GM23338 (cell line): ENCODE measurements around the gene TGIF1. TPM values are rescaled to one million over a fixed set of nuclear protein-coding genes. Genes with fewer than 3 reads are reported as not detected.

Experiments
- ATAC-seq: fragments of 200-7000 bp; cut with Tn5 transposase; 3 replicates; pipeline ENCODE4 v1.9.1; 2020
- DNase-seq: peaks from one replicate; pipeline ENCODE4 v3.0.0-alpha.2; 2015; ENCODE audit warnings: low spot score
- H2AFZ ChIP-seq: fragments of 200-600 bp; sonication (generic); 2 replicates; pipeline ENCODE4 v1.8.0; 2016; ENCODE audit warnings: antibody characterized with exemption, mild to moderate bottlenecking, moderate library complexity
- H3F3A ChIP-seq: fragments of 200-600 bp; sonication (generic); replicated peaks from 2 replicates; pipeline ENCODE4 v1.8.0; 2017; ENCODE audit warnings: antibody characterized with exemption, mixed run types, low read depth
- H3K27ac ChIP-seq: fragments of 200-600 bp; sonication (generic); 2 replicates; pipeline ENCODE4 v1.6.1; 2016; ENCODE audit warnings: low read depth
- H3K27me3 ChIP-seq: fragments of 200-600 bp; sonication (generic); 2 replicates; pipeline ENCODE4 v1.8.0; 2016; ENCODE audit warnings: mild to moderate bottlenecking, mixed run types, moderate library complexity; ENCODE audit not compliant: insufficient read depth
- H3K36me3 ChIP-seq: fragments of 200-600 bp; sonication (generic); 2 replicates; pipeline ENCODE4 v1.8.0; 2016; ENCODE audit warnings: mild to moderate bottlenecking; ENCODE audit not compliant: insufficient read depth
- H3K4me1 ChIP-seq: fragments of 200-600 bp; sonication (generic); 2 replicates; pipeline ENCODE4 v1.8.0; 2016; ENCODE audit warnings: mild to moderate bottlenecking, moderate library complexity; ENCODE audit not compliant: insufficient read depth
- H3K4me2 ChIP-seq: fragments of 200-600 bp; sonication (generic); 2 replicates; pipeline ENCODE4 v1.7.1; 2017; ENCODE audit warnings: mixed run types
- H3K4me3 ChIP-seq: fragments of 200-600 bp; sonication (generic); 2 replicates; pipeline ENCODE4 v1.6.1; 2016; ENCODE audit warnings: mixed run types
- H3K79me2 ChIP-seq: fragments of 200-600 bp; sonication (generic); replicated peaks from 2 replicates; pipeline ENCODE4 v1.8.0; 2017; ENCODE audit warnings: mild to moderate bottlenecking; ENCODE audit not compliant: insufficient read depth
- H3K9me2 ChIP-seq: fragments of 200-600 bp; sonication (generic); 2 replicates; pipeline ENCODE4 v1.8.0; 2017; ENCODE audit not compliant: insufficient read depth
- H4K20me1 ChIP-seq: fragments of 200-600 bp; sonication (generic); replicated peaks from 2 replicates; pipeline ENCODE4 v1.8.0; 2017; ENCODE audit warnings: mild to moderate bottlenecking; ENCODE audit not compliant: insufficient read depth
- H3K27ac Mint-ChIP-seq: 2 replicates; pipeline ENCODE4 v1.8.0; 2020; ENCODE audit warnings: inconsistent platforms, mild to moderate bottlenecking, moderate library complexity, mixed read lengths
- H3K27me3 Mint-ChIP-seq: 3 replicates; pipeline ENCODE4 v1.8.0; 2022; ENCODE audit warnings: low read depth, mild to moderate bottlenecking, moderate library complexity, mixed read lengths, inconsistent platforms; ENCODE audit not compliant: insufficient read depth, poor library complexity
- H3K36me3 Mint-ChIP-seq: 3 replicates; pipeline ENCODE4 v1.8.0; 2021; ENCODE audit warnings: low read depth, mild to moderate bottlenecking, inconsistent platforms, moderate library complexity, mixed read lengths
- H3K4me1 Mint-ChIP-seq: 3 replicates; pipeline ENCODE4 v1.8.0; 2020; ENCODE audit warnings: mild to moderate bottlenecking, inconsistent platforms, mixed read lengths
- H3K4me3 Mint-ChIP-seq: 3 replicates; pipeline ENCODE4 v1.8.0; 2021; ENCODE audit warnings: moderate library complexity, mild to moderate bottlenecking, inconsistent platforms, mixed read lengths
- H3K9me3 Mint-ChIP-seq: 3 replicates; pipeline ENCODE4 v1.8.0; 2020; ENCODE audit warnings: moderate library complexity, mild to moderate bottlenecking, inconsistent platforms, mixed read lengths
- CREB1 ChIP-seq: fragments of 250-450 bp; sonication (Bioruptor Pico); IDR thresholded peaks from 2 replicates; pipeline ENCODE4 v1.5.0; 2020; ENCODE audit warnings: low read depth, mild to moderate bottlenecking, moderate library complexity
- POLR2AphosphoS5 ChIP-seq: IDR thresholded peaks from 2 replicates; pipeline ENCODE4 v1.6.1; 2016; ENCODE audit warnings: antibody characterized with exemption, low read depth
- STAT1 ChIP-seq: IDR thresholded peaks from one replicate; pipeline ENCODE4 v1.6.1; 2016; ENCODE audit warnings: antibody characterized with exemption; ENCODE audit not compliant: unreplicated experiment
- ZNF331 ChIP-seq: fragments of 250-450 bp; sonication (Bioruptor Pico); IDR thresholded peaks from 2 replicates; pipeline ENCODE4 v1.5.0; 2020; ENCODE audit warnings: low read depth, mild to moderate bottlenecking, moderate library complexity
- polyA plus RNA-seq: library from polyadenylated mRNA; unstranded; fragments of >200 nt; fragmentation: Nextera tagmentation; extraction: Ambion mirVana; gene quantifications from 2 replicates; pipeline ENCODE4 v1.2.1, GENCODE V29; 2016
- total RNA-seq: library from RNA; depleted of rRNA; stranded (reverse); fragments of >200 nt; shearing (Covaris generic); gene quantifications from 2 replicates; pipeline ENCODE4 v1.2.3, GENCODE V29; 2014
- TF ChIP-seq, protein P1 (sequence below): IDR thresholded peaks from one replicate; pipeline ENCODE4 v1.6.1; 2018; ENCODE audit warnings: antibody characterized with exemption; ENCODE audit not compliant: unreplicated experiment
- TF ChIP-seq, protein P2 (sequence below): IDR thresholded peaks from 2 replicates; pipeline ENCODE4 v1.6.1; 2016; ENCODE audit warnings: antibody characterized with exemption
- TF ChIP-seq, protein P3 (sequence below), 2 experiments: fragments of 200-600 bp in 1 of 2; sonication (generic) in 1 of 2; conservative IDR thresholded peaks; 2 replicates each; pipeline versions ENCODE4 v1.5.1 to v1.6.1; 2016 to 2017; ENCODE audit warnings: antibody characterized with exemption in 2 of 2, low read depth in 2 of 2, mild to moderate bottlenecking in 2 of 2, moderate library complexity in 1 of 2
- TF ChIP-seq, protein P4 (sequence below): fragments of 250-450 bp; sonication (Bioruptor Pico); IDR thresholded peaks from 2 replicates; pipeline ENCODE4 v1.5.0; 2020; ENCODE audit warnings: mild to moderate bottlenecking, moderate library complexity

Gene TGIF1
- total and polyA plus RNA-seq, 2 experiments from 2014 or later: 294 to 316 TPM

DNA sequence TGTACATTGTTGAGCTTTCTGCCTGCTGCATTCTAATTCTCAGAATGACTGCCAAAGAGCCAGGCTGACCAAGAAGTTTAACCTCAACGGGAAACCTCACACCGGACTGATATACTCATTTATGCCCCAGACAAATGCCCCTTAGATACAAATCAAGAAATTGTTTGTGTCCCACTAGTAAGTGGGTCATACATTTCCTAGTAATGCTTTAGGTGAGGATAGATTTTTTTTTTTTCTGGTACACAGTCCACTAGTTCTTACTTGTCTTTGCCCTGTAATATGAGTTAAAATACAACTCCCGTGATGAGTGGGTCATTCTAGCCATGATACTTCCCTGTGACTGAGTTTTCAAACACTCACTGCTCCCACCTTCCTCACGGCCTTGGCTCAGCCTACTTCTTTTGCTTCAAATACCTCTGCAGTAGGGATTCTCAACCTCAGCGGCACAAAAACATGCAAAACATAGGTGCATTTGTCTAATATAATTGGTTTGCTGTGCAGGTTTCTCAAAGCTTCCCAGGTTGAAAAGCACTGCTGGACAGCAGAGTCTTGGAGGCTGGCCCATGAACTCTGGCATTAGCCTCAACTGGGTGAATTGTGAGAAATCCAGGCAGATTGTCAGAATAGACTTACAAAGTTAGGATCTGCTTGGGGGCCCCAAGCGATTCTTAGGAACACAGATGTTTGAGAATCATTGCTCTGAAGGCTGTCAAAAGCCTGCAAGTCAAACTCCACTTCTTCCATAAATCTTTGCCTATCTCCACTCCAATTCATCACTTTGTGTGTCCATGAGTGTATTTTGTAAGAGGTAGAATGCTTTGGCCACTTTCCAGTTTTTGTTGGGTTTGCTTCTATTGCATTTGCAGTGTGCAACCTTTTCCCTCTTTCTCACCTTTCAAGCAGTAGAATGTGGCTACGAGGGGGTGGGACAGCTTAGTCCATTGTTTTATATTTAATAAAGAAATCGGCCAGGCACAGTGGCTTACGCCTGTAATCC lies 35.5 kb downstream of the TGIF1 start:
- Histone ChIP-seq H3F3A (peaks cover 8% of the 10 kb centered on the region; the same call in 1 of the 2 replicates), H3K4me3 (no peak overlapping the region), H2AFZ (no peak overlapping the region; the same call in none of the 2 replicates), H3K27ac (no peak overlapping the region), H3K4me1 (peaks cover 6% of the 10 kb centered on the region; the same call in 1 of the 2 replicates), H3K4me2 (no peak overlapping the region), H3K36me3 (no peaks in the 10 kb centered on the region), H4K20me1 (no peaks in the 10 kb centered on the region), H3K27me3 (no peaks in the 10 kb centered on the region), H3K9me2 (no peaks in the 10 kb centered on the region), H3K79me2 (no peaks in the 10 kb centered on the region)
- ATAC-seq (no peak), DNase-seq (no peak)
- Mint-ChIP-seq H3K27ac (no peak overlapping the region), H3K9me3 (no peaks in the 10 kb centered on the region), H3K4me1 (peaks cover 21% of the 10 kb centered on the region), H3K36me3 (no peaks in the 10 kb centered on the region), H3K4me3 (no peak overlapping the region), H3K27me3 (peaks cover 6% of the 10 kb centered on the region)
- TF ChIP-seq, protein P1, sequence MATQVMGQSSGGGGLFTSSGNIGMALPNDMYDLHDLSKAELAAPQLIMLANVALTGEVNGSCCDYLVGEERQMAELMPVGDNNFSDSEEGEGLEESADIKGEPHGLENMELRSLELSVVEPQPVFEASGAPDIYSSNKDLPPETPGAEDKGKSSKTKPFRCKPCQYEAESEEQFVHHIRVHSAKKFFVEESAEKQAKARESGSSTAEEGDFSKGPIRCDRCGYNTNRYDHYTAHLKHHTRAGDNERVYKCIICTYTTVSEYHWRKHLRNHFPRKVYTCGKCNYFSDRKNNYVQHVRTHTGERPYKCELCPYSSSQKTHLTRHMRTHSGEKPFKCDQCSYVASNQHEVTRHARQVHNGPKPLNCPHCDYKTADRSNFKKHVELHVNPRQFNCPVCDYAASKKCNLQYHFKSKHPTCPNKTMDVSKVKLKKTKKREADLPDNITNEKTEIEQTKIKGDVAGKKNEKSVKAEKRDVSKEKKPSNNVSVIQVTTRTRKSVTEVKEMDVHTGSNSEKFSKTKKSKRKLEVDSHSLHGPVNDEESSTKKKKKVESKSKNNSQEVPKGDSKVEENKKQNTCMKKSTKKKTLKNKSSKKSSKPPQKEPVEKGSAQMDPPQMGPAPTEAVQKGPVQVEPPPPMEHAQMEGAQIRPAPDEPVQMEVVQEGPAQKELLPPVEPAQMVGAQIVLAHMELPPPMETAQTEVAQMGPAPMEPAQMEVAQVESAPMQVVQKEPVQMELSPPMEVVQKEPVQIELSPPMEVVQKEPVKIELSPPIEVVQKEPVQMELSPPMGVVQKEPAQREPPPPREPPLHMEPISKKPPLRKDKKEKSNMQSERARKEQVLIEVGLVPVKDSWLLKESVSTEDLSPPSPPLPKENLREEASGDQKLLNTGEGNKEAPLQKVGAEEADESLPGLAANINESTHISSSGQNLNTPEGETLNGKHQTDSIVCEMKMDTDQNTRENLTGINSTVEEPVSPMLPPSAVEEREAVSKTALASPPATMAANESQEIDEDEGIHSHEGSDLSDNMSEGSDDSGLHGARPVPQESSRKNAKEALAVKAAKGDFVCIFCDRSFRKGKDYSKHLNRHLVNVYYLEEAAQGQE: no peak
- TF ChIP-seq, protein P2, sequence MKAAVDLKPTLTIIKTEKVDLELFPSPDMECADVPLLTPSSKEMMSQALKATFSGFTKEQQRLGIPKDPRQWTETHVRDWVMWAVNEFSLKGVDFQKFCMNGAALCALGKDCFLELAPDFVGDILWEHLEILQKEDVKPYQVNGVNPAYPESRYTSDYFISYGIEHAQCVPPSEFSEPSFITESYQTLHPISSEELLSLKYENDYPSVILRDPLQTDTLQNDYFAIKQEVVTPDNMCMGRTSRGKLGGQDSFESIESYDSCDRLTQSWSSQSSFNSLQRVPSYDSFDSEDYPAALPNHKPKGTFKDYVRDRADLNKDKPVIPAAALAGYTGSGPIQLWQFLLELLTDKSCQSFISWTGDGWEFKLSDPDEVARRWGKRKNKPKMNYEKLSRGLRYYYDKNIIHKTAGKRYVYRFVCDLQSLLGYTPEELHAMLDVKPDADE: no peak
- no peak for TF ChIP-seq POLR2AphosphoS5
- TF ChIP-seq CREB1 (CRISPR knock-in tag): no peak
- no peak for TF ChIP-seq STAT1
- TF ChIP-seq ZNF331: no peak
- TF ChIP-seq, protein P3, sequence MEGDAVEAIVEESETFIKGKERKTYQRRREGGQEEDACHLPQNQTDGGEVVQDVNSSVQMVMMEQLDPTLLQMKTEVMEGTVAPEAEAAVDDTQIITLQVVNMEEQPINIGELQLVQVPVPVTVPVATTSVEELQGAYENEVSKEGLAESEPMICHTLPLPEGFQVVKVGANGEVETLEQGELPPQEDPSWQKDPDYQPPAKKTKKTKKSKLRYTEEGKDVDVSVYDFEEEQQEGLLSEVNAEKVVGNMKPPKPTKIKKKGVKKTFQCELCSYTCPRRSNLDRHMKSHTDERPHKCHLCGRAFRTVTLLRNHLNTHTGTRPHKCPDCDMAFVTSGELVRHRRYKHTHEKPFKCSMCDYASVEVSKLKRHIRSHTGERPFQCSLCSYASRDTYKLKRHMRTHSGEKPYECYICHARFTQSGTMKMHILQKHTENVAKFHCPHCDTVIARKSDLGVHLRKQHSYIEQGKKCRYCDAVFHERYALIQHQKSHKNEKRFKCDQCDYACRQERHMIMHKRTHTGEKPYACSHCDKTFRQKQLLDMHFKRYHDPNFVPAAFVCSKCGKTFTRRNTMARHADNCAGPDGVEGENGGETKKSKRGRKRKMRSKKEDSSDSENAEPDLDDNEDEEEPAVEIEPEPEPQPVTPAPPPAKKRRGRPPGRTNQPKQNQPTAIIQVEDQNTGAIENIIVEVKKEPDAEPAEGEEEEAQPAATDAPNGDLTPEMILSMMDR (conservative IDR thresholded peaks at IDR 0.05; ENCODE audit: low read depth in 2 of 2): no peak
- TF ChIP-seq, protein P4, sequence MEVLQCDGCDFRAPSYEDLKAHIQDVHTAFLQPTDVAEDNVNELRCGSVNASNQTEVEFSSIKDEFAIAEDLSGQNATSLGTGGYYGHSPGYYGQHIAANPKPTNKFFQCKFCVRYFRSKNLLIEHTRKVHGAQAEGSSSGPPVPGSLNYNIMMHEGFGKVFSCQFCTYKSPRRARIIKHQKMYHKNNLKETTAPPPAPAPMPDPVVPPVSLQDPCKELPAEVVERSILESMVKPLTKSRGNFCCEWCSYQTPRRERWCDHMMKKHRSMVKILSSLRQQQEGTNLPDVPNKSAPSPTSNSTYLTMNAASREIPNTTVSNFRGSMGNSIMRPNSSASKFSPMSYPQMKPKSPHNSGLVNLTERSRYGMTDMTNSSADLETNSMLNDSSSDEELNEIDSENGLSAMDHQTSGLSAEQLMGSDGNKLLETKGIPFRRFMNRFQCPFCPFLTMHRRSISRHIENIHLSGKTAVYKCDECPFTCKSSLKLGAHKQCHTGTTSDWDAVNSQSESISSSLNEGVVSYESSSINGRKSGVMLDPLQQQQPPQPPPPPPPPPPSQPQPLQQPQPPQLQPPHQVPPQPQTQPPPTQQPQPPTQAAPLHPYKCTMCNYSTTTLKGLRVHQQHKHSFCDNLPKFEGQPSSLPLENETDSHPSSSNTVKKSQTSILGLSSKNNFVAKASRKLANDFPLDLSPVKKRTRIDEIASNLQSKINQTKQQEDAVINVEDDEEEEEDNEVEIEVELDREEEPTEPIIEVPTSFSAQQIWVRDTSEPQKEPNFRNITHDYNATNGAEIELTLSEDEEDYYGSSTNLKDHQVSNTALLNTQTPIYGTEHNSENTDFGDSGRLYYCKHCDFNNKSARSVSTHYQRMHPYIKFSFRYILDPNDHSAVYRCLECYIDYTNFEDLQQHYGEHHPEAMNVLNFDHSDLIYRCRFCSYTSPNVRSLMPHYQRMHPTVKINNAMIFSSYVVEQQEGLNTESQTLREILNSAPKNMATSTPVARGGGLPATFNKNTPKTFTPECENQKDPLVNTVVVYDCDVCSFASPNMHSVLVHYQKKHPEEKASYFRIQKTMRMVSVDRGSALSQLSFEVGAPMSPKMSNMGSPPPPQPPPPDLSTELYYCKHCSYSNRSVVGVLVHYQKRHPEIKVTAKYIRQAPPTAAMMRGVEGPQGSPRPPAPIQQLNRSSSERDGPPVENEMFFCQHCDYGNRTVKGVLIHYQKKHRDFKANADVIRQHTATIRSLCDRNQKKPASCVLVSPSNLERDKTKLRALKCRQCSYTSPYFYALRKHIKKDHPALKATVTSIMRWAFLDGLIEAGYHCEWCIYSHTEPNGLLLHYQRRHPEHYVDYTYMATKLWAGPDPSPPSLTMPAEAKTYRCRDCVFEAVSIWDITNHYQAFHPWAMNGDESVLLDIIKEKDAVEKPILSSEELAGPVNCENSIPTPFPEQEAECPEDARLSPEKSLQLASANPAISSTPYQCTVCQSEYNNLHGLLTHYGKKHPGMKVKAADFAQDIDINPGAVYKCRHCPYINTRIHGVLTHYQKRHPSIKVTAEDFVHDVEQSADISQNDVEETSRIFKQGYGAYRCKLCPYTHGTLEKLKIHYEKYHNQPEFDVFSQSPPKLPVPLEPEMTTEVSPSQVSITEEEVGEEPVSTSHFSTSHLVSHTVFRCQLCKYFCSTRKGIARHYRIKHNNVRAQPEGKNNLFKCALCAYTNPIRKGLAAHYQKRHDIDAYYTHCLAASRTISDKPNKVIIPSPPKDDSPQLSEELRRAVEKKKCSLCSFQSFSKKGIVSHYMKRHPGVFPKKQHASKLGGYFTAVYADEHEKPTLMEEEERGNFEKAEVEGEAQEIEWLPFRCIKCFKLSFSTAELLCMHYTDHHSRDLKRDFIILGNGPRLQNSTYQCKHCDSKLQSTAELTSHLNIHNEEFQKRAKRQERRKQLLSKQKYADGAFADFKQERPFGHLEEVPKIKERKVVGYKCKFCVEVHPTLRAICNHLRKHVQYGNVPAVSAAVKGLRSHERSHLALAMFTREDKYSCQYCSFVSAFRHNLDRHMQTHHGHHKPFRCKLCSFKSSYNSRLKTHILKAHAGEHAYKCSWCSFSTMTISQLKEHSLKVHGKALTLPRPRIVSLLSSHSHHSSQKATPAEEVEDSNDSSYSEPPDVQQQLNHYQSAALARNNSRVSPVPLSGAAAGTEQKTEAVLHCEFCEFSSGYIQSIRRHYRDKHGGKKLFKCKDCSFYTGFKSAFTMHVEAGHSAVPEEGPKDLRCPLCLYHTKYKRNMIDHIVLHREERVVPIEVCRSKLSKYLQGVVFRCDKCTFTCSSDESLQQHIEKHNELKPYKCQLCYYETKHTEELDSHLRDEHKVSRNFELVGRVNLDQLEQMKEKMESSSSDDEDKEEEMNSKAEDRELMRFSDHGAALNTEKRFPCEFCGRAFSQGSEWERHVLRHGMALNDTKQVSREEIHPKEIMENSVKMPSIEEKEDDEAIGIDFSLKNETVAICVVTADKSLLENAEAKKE (CRISPR knock-in tag): no peak
